Endothelial cell of hepatic sinusoid (primary cell): Measurements from ENCODE around the gene KIF26B.
"Not testable (repeated sequence)": the region's sequence is repeated elsewhere in the genome, so short reads cannot be mapped to it uniquely, and the experiment has no call there.

Source experiments
- in situ Hi-C: cut with HindIII; loops from 2 replicates; pipeline ENCODE4 v1.10.0; 2017; ENCODE audit warnings: low sequenced_read_pairs

KIF26B gene

DNA sequence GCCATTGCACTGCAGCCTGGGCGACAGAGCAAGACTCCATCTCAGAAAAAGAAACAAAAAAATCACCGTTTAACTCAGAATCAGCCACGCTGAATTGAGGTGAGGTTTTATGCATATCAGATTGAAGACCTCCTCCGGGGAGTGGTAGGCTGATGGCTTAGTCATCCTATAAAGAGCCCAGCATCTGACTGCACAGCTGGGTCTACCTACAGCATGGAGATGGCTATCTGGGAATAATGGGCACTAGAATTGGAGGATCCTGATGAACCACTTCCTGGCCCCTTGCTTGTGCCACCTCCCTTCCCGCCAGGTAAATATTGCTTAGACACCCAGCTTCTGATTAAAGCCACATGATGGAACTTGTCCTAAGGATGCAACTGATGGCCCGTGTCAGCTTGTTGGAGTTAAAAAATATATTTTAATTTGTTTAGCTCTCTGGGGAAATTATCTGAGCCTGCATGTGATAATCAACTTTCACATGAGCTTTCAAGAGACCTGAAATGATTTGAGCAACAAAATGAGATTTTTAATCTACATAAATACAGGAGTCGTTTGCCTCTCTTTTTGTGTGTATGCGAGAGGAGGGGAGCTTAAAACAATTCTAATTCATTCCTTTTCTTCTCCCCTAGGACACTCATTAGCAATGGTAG, 157.2 kb downstream of the KIF26B start:
- in situ Hi-C loops = no loop called here

DNA sequence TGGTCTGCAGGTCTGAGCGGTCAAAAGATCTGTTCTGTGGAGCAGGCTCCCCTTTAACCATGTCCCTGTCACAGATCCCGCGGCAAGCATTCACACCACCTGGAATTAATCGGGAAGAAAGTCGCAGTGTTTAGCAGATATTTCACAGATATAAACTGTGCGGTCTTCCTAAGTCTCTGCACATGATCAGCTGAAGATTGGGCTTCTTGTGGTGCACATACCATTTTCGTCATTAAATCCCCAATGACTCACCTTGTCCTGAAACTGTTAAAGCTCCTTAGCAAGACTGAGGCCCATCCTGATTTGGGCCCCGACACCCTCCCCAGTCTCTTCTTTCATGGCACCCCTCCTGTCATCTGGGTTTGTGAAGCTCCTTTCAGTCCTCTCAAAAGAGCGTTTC, 158.8 kb downstream of the KIF26B start:
- in situ Hi-C loops = no loop called here

DNA sequence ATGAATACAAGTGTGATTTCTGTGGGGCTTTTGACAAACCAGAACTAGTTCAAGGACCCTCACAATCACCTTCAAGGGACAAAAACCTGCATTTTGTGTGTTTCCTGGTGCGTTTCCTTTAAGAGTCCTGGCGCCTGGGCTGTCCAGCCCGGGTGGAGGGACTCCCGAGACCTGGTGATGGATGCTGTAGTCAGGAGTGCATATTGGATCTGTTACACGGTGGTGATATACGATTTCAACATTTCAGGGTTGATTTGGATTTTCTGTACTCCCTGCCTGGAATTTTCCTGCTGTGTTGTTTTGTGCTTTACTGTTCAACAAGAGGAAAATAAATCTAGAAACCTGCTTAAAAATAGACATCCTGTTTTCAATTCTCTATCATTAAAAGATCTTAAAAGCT, 162.0 kb downstream of the KIF26B start:
- in situ Hi-C loops = no loop called here

DNA sequence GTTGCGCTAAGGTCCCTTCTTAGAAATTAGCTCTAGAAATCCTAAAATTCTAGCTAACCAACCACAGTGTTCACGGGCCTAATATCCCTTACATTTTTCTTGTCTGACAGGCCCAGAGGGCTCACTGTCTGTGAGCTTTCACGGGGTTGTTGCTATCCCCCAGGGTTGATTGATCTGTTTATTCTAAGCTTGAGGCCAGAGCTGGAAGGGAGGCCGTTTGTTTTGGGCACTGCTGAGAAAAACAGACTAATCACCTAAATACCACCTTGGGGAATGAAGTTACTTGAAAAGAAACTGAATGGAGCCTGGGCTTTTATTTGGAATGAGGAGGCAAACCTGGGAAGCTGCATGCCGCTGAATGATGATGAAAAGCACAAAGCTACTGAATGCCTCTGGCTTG, 162.4 kb downstream of the KIF26B start:
- in situ Hi-C loops = no loop called here

DNA sequence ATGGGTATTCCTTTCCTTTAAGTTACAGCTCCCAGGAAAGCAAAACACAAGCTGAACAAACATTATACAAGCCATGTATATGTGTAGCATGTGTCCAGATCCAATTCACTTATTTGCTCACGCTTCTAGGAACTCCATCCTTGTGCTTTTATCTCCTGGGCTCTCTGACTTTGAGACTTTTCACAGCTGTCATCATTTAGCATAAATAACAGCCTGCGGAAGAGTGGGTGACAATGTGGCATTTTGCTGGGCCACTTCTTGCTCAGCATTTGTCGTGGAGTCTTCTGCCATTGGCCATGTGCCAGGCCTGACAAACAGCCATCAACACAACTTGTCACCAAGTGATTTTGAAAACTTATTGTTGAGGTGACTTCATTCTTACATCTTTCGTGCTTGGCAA, 164.3 kb downstream of the KIF26B start:
- in situ Hi-C loops = no loop called here

DNA sequence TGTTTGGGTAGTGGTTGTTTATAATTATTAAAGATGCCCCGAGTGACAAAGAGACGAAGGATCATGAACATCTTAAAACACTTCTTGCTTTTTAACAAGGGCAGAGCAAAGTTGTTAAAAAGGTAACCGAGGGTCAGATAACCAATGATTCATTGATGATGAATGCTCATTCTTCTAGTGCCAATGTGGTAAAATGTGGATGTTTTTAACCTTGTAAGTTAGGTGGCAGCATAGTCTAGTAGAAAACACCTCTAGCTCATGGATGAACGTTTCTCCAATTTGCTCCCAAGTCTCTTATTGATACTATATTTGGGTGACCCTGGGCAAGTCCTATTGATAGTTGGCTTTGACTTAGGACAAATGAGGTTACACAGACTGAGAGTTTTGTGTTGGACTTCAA, 167.9 kb downstream of the KIF26B start:
- in situ Hi-C loops = no loop called here

DNA sequence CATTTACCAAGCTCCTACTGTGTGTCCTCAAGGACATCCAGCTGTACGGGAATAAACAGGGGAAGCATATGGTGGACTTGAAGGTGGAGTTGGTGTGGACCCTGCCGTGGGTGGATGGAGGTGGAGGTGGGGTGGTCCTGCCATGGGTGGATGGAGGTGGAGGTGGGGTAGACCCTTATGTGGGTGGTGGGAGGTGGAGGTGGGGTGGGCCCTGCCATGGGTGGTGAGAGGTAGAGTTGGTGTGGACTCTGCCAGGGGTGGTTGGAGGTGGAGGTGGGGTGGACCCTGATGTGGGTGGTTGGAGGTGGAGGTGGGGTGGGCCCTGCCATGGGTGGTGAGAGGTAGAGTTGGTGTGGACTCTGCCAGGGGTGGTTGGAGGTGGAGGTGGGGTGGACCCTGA, 169.0 kb downstream of the KIF26B start:
- in situ Hi-C loops = not testable (repeated sequence)

DNA sequence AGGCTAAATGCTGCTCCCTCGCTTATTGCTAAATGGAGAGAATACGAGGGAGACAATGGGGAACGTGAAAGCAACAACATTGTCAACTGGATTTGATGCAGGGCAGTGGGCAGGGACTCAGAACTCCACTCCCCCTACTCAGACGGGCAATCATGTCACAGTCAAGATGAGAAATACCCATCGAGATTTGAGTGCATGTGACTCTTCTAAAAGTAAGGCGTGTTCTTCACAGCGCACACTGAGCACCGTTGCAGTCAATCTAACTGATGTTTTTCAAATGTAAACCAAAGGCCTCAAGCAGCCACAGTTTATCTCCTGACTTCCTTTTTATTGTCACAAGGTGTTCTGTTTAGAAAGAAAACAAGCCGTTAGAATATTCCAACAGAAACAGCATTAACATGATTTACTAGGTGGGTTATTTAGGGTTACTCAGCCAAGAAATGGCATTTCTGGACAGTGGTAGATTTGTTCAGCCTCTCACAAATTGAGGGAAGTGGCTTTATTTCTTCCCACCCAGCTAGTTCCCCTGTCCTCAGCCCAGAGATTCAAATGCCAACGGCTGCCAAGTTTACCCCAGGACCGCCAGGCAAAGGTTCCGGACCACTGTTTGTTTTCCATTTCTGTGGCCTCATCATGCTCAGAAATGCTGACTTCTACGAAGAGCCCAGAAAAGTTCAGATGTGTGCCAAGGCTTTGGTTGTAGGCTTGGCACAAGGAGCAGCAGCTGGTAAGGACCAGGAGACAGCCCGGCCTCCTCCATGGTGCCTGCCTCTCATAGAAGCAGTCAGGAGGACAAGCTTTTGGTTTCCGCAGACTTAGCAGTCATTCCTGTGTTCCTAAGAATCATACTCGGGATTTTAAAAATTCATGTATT, 171.4 kb downstream of the KIF26B start:
- in situ Hi-C loops = loop anchor here (5.0 kb wide), 1 partner anchor 76 kb away; no protein-coding TSS in a partner anchor

DNA sequence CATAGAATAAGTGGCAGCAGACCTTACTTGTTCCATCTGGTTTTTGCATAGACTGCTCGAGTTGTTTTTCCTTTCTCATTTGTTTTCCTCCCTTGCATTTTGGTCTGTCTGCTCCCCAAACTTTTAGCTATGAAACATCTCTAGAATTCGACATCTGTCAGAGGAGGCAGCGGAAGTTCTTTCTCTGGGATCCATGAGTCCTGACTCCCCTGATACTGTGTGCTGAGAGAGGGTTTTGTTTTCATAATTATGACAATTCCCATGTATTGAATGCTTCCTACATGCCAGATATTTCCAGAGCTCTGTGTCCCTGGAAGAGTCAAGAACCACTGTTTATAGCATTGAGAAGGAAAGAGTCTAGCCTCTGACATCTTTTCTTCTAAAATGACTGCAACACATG, 172.6 kb downstream of the KIF26B start:
- in situ Hi-C loops = loop anchor here (5.0 kb wide), 1 partner anchor 75 kb away; no protein-coding TSS in a partner anchor

DNA sequence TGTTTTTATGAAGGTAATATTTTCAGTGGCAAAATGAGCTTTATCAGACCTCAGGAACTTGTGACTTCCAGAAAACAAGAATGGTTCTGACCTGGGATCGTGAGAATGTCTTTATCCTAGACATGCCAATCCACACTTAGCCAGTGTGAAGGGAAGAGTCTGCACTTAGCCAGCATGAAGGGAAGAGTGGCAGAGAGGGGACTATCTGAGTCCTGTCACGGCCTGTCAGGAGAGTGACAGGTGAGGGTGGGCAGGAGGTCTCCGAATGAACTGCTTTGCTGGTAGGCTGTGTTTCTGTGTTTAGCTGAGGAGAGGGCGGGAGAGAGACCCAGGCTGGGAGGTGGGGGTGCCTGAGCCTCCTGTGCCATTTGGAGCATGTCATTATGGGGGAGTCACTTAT, 173.1 kb downstream of the KIF26B start:
- in situ Hi-C loops = loop anchor here (5.0 kb wide), 1 partner anchor 74 kb away; no protein-coding TSS in a partner anchor

DNA sequence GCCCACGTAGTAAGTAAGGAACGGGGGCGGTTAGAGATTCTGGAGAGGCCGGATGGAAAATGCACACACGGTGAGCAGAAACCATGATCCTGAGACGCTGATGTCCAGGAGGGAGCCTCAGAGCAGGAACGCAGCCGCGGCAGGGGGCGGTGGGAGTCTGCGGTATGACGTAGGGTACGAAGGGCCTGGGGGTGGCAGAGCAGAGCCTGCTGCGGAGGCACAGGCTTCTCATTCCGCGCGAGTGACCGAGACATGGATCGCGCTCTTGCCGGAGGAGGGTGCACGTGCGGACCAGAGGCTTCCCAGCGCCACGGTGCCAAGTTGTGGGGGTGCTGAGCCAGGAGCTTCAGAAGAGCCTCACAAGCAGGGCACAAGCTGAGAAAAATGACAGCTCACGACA, 176.2 kb downstream of the KIF26B start:
- in situ Hi-C loops = no loop called here

DNA sequence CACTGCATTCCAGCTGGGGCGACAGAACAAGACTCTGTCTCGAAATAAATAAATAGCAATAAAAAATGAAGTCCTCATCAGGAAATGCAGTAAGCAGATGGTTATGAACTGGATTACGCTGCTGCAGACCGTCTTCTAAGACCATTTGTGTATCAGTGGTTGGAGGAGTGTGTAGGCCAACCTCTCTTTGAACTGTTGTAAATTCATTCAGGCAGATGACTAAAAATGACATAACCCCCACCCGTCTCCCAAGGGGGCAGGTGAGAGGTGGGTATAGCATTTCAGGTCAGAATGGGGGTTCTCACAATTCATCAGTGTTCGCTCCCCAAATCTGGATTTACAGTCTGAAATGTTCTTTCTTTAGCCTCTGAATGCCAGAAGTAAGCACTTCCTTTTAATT, 177.3 kb downstream of the KIF26B start:
- in situ Hi-C loops = no loop called here

DNA sequence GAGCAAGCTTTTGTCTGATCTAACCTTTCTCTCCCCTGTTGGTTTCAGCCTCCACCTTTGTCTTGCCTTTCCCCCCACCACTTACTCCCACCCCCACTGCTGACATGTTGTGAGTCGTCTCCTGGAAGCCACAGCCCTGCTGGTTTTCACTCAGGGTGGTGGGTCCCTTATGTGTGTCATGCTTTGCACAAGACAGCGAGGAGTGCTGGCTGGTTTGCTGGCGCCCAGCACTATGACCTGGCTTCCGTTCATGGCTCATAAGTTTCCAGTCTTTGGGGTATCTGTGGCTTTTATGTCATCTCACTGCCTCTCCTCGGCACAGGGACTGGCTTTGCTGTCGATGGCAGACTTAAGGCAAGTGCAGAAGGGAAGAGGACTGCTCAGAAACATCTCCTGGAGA, 177.7 kb downstream of the KIF26B start:
- in situ Hi-C loops = no loop called here

DNA sequence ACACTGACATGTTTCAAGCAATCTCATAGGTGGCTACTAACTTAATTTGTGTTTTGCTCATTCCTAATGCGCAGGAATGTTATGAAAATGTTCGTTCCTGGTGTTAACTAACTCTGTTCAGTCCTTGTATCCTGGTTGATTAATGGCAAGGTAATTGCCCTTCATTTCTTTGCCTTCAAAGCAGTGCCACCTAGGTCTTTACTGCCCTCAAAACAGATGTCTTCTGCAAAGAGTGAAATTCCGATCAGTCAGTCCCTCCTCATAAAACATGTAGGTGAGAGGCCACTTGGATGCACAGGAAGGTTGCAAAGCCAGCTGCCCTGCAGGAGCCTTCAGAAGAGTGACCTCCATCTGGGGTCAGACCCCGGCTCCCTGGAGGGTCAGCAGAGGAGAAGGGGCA, 179.4 kb downstream of the KIF26B start:
- in situ Hi-C loops = no loop called here

DNA sequence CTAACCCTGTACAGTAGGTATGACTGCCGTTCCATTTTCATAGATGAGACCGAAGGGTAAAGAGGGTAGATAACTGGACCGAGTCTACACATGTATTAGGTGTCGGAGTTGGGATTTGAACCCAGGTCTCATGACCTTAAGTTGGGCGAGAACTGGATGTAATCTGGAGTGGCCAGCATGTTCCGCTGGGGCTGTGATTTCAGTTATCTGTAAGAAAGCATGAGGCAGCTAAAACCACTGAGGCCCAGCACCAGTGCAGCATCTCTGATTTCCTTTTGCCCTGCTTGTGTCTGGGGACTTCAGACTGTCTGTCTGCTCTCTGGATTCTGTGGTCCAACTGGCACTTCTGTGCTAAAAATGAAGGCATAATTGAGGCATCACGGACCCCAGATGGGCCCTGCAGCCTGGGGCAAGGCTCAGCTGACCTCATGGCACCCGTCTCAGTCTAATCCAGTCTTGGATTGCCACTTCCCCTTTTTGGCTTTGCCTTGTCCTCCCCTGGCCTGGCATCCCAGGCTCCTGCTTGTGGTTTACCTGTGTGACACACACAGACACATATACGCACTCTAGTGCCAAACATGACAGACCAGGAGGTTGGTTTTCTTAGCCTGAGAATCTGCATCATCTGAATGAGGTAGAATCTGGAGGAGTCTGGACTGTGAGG, 180.2 kb downstream of the KIF26B start:
- in situ Hi-C loops = loop anchor here (5.0 kb wide), 1 partner anchor 63 kb away; no protein-coding TSS in a partner anchor

DNA sequence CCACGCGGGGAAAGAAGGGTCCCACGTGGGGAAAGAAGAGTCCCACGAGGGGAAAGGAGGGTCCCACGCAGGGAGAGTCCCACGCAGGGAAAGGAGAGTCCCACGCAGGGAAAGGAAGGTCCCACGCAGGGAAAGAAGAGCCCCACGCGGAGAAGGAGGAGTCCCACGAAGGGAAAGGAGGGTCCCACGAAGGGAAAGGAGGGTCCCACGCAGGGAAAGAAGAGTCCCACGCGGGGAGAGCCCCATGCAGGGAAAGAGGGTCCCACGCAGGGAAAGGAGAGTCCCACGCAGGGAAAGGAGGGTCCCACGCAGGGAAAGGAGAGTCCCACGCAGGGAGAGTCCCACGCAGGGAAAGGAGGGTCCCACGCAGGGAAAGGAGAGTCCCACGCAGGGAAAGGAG, 180.9 kb downstream of the KIF26B start:
- in situ Hi-C loops = loop anchor here (5.0 kb wide), 1 partner anchor 63 kb away; no protein-coding TSS in a partner anchor

DNA sequence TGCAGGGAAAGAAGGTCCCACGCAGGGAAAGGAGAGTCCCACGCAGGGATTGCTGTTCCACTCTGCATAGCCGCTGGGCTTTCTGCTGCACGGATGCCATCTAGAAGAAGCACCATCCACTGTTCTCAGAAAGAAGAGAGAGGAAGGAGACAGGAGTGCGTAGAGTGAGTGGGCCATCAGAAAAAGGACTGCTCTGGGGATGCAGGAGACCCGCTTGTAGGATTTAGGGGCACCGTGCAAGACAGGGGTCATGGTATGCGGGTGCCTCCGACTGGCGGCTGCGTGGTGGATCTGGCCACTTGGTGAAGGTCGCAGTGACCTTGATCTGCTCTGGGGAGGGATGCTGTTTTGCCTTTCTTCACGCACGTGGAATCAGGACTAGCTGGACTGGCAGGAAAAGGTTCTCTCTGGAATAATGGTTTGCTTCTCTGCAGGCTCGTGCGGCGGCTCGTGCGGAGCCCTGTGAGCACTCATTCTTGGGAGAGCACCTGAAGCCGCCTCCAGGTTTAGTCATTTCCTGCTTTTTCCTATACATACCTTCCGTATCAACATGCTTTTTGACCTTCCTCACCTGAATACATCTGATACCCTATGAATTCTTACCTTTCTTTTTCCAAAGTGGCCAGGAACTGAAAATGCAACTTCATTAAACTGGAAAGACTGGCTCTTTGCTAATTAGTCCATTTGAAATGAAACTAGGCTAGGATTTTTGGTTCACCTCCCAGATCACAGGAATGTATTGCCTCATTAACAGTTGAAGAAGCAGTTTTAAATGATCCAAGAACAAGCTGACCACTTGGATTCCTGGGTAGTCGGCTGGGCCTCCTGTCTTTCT, 181.6 kb downstream of the KIF26B start:
- in situ Hi-C loops = loop anchor here (5.0 kb wide), 1 partner anchor 64 kb away; no protein-coding TSS in a partner anchor

DNA sequence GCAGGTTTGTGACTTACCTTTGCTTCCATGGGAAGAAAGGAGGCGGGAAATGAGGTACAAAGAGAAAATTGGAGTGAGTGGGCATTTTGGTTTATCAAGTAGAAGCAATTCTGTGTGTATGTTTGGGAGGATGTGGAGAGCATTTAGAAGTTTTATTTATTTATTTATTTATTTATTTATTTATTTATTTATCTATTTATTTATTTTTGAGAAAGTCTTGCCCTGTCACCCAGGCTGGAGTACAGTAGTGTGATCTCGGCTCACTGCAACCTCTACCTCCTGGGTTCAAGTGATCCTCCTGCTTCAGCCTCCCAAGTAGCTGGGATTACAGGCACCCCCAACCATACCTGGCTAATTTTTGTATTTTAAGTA, 182.2 kb downstream of the KIF26B start:
- in situ Hi-C loops = loop anchor here (5.0 kb wide), 1 partner anchor 65 kb away; no protein-coding TSS in a partner anchor

DNA sequence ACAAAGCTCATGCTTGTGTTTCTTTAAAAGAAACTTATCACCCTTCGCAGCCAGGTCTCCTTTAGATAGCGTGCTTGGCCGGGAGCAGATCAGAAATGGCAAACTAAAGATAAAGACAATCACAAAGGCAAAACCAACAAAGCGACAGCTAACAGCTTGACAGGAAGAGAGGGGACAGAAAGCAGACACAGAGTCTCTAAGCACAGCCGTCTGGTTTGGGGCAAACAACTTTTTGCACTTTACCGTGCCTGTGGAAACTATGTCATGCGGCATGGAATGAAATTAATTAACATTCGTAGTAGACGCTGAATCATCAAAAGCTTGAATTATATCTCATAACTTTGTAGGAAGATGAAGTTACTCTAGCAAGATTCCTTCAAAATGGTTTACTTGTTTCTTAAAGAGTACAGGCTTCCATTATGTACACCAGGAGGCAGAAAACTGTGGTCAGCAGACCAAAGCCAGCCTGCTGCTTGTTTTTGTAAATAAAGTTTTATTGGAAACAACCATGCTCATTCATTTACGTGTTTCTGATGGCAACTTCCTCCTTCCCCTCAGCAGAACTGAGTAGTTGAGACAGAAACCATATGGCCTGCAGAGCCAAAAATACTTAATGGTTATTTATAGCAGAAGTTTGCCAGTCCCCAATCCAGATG, 183.2 kb downstream of the KIF26B start:
- in situ Hi-C loops = loop anchor here (5.0 kb wide), 1 partner anchor 66 kb away; no protein-coding TSS in a partner anchor

DNA sequence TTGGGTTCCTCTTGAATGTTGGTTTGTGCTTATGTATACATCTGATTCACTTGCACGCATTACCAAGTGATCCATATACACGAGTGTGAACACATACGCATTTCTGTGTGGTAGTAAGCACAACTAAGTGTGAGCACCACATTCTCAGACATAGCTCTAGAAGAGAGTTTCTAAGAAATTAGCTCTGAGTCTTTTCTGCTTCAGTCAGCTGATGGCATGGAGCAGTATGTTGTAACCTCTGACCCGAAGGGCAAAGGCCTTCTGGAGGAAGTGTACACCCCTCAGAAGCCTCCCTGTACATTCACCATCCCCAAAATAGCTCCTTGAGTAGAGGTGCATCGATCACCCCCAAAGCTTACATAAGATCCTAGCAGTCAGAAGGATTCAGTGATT, 183.7 kb downstream of the KIF26B start:
- in situ Hi-C loops = loop anchor here (5.0 kb wide), 1 partner anchor 66 kb away; no protein-coding TSS in a partner anchor
